ENCODE results near the gene RTTN.

The RTTN gene

DNA sequence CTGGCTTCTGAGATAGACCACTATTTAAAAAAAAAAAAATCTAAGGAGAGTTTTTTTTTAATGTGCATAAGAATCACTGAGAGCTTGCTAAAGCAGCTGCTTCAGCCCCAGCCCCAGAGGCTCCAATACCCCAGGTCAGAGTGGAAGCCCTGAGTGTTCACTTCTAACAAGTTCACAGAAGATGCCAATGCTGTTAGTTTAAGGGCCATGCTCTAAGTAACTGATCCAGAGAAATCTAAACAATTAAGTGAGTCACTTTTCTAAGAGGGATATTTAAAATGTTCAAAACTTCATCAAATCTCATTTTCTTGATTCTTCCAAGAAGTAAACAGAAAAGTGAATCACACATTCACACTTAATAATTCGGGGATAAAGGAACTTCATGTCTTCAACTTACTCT is 131.4 kb downstream of the RTTN start:
- no peak for DNase-seq (ENCODE audit: low spot score)

DNA sequence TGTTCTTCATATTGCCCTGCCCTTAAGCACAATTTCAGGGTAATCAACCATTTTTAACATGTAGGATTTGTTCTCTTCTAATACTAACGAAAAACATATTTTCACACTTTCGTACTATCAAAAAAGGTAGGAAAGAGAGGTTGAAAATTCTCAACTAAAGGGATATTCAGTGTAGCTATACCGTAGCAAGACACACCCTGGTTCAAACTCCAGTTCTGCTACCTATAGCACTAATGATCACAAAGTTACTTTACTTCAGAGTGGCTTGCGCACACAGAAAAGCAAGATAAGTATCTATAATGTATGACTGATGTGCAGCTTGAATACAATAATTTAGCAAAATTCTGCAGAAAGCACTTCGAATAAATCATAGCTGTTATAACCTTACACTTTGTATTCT is 132.1 kb downstream of the RTTN start:
- DNase-seq (ENCODE audit: low spot score) = no peak

DNA sequence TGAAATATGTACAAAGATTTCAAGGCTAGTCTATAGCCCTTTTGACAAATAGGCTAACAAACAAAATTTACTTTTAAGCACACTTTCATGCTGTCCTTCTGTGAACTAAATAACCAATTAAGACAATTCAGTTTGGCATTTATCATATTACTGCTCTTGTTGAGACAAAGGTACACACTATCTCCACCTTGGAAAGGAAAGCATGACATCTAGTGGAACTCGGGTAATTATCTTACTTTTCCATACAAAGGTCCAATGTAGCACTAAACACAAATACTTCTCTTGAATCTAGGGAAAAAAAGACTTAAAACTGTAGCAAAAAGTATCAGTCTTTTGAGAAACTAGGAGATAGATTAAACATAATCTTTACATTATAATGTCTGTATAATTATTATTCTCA is 132.8 kb downstream of the RTTN start:
- DNase-seq (ENCODE audit: low spot score) = peak; percentile 35

DNA sequence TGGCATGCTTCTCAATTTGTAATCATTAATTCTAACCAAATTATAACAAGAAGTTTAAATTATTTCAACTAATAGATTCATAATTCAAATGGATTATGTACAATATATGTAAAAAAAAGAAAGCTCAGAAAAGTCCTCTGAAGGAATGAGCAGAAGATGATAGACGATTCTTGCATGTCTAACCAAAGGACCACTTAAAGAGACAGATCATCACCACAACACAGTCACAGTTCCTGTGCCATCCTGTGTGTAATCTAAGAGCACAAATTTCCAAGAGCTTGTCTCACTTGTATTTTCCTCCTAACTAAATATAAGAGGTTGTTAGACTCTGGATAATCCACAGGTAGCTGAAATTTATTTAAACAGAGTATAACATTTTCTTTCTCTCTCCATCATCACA is 135.5 kb downstream of the RTTN start:
- DNase-seq (ENCODE audit: low spot score) = no peak

DNA sequence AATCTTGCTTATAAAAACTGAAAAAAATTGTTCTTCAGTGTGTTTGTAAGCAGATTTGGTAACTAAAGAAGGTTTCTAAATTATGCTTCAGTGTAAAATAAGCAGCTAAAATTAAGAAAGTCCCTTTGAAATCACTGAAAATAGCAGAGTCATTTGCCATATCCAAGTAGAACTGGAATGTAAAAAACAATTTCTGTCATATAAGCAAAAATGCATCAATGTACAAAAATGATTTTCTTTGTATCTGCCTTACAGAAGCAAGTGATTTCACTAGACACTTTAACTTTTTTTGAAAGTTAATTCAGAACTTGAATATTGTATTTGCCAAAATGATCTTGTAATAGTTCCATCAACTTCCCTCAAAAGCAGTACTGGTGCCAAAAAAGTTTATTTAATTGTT is 136.1 kb downstream of the RTTN start:
- DNase-seq (ENCODE audit: low spot score) = no peak

DNA sequence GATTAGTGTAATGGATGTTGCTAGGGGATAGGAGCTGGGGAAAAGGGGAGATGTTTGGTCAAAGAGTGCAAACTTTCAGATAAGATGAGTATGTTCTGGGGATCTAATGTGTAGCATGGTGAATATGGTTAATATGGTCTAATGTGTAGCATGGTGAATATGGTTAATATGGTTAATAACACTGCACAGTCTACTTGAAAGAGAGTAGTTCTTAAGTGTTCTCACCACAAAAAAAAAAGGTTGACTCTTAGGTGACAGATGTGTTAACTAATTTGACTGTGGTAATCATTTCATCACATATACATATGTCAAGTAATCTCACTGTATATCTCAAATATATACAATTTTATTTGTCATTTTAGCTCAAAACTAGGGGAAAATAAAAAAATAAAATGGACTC is 136.5 kb downstream of the RTTN start:
- no peak for DNase-seq (ENCODE audit: low spot score)

DNA sequence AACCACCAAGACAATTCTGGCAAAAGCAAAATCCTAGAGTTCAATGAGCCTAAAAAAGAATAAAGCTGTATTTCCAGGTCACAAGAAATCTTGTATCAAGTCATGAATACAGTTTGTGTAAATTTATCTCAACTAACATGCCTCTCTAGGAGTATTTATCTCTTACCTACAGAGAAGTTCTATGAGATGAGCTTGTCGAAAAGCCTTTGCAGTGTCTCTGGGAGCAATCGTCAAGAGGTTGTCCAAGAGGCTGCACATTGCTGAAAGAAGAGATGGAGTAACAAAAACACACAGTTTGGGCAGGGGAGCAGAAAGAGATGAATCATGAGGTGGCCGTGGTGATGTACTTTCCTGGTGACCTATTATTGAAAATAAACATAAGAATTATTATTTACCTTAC is 145.8 kb downstream of the RTTN start:
- no peak for DNase-seq (ENCODE audit: low spot score)

DNA sequence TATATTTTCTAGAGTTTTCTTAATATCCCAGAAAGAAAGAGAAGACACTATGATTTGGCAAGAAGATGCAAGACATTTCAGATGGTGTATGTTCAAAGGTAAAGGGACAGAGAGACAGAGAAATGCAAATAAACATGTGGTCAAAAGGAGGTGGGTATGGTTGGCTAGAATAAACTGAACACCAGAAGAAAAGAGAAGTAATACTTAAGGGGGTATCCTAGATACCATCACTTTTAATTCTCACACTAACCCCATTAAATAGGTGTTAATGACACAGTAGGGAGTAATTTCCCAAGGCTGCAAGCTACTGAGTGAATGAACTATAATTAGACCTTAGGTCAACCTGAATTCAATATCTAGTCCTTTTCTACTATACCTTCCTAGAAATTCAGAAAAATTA is 146.6 kb downstream of the RTTN start:
- no peak for DNase-seq (ENCODE audit: low spot score)

DNA sequence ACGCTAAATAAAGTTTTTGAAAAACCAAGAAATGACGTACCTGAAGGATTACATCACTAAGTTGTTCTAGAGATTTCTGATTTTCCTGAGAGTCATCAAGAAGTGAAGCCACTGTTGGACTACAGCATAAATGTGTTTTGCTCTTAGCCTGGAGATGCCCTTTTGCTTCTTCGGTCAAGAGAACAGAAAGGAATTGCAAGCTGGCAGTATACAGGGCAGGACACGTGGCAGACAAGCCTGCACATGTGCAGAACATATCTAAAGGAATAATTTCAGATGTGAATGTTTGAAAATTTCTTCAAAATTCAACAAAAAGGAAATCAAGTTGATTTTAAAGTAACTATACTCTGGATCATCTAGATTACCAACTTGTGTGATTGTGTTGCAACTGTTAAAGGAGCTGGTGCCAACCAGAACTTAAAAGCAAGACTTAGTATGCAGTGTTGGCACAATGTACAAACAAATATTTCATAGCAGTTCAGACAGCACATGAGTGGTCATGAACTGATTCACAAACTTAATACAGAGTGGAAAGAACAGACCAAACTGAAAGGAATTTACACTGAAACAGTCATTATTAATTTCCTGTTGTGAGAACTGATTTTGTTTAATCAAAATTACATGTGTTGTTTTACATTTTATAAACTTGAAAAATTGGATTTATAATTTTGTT is 157.4 kb downstream of the RTTN start:
- DNase-seq (ENCODE audit: low spot score) = no peak

DNA sequence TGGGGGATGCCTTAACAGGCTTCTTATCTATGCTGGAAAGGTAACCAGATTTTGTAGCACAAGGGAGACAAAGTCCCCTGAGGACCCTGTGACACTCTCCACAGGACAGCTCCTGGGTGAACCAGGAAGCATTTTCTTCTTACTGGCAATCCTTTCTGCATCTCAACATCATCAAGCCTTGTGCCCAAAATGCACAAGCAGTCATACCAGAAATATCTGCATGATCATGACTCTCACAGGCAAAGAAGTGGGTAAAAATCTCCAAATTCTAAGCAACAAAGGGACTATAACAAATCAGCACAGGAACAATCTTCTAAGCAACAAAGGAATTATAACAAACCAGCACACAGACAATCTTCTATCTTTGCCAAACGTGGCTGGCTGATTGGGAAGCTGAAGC is 158.7 kb downstream of the RTTN start:
- no peak for DNase-seq (ENCODE audit: low spot score)

DNA sequence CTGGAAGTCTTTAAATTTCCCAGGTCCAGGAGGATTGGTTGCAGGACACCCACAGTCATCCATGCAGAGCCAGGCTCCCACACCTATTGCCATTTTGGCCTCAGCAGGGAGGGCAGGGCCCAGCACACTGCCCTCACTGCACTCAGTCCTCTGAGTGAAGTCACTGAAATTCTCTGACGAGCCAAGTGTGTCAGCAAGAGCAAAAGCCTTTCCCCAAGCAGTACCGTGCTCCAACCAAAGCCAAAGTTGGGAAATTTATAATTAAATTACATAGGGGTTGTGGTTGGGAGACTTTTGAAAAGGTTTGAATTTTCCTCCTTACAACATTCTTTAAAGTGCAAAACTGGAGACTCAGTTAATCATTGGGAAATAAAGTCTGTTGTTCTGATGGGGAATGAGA is 159.3 kb downstream of the RTTN start:
- no peak for DNase-seq (ENCODE audit: low spot score)

DNA sequence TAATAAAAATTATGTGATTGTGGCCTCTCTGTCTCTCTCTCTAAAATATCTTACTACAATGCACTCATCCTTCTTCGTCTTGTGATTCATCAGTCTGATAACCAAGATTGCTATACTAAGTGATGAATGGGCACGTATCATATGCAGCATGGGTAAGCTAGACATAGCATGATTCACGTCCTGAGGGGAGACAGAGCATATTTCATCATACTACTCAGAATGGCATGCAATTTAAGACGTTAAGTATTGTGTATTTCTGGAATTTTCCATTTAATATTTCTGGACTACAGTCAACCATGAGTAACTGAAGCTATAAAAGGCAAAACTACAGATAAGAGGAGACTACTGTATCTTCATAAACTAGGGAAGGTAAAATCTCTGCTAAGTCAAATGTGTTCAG is 160.9 kb downstream of the RTTN start:
- DNase-seq (ENCODE audit: low spot score) = no peak

DNA sequence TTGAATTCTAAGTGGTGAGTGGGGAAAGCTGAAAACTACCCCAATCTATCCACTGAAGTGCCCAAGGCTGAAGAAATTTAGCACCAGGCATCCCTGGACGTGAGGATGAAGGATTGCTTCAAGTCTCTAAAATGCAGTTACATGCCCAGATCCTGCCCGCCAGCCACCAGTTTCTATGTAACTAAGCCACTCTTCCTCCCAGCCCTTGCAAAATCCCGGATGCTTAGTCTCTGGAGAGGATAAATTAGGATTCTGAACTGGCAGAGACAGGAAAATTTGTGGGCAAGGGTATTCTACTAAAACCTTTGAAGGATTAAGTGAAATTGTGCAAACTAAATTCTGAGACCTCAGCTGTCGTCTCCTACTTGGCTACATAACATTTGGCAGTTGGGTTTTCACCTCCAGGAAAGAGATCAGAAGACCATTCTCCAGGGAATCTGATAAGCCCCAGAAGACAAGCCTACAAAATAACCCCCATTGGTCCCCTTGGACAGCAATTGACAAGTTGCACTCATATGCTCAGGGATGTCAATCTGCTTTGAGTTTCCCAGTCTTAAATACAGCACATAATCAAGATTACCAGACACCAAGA is 163.9 kb downstream of the RTTN start:
- DNase-seq (ENCODE audit: low spot score) = no peak

DNA sequence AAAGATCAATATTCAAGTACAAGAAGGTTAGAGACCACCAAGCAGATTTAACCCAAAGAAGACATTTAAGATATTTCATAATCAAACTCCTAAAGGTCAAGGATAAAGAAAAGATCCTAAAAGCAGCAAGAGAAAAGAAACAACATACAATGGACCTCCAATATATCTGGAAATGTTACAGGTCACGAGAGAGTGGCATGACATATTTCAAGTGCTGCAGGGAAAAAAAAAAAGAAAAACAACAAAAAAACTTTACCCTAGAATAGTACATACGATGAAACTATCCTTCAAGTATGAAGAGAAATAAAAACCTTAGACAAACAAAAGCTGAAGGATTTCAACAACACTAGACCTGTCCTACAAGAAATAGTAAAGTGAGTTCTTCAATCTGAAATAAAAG is 166.3 kb downstream of the RTTN start:
- no peak for DNase-seq (ENCODE audit: low spot score)

DNA sequence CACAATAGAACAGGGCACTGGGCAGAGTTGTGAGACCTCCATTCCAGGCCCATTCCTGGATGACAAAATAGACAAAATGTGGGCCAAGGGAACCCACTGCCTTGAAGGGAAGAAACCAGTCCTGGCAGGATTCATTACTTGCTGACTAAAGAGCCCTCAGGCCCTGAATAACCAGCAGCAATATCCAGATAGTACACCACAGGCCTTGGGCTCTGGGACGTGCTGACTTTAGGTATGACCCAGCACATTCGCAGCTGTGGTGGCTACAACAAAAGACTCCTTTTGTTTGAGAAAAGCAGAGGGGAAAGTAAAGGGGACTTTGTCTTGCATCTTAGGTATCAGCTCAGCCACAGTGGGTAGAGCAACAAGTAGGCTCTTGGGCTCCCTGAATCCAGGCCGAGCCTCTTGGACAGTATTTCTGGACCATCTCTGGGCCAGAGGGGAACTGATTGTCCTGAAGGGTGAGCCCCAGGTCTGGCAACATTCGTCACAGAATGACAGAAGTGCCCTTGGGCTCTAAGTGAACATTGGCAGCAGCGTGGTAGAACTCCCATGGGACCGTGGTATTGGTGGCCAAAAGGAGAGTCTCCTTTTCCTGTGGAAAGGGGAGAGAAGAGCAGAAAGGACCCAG is 167.9 kb downstream of the RTTN start:
- DNase-seq (ENCODE audit: low spot score) = no peak

DNA sequence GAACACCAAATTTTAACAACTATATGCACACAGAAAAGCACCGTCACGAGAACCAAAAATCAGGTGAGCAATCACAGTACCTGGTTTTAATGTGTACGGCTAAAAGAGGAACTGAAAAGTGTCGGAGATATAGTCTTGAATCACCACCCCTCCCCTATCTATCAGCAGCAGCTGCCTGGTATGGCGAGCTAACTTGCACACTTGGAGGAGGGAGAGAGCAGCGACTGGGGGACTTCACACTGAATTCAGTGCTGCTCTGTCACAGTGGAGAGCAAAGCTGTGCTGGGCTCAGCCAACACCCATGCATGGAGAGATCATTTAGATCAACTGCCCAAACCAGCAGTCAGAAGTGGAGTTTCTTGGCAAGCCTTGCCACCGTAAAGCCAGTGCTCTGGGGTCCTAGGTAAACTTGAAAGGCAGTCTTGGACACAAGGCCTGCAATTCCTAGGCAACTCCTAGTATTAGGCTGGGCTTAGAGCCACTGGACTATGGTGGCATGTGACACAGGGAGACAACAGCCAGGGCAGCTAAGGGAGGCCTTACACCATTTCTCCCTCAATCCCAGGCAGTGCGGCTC is 168.6 kb downstream of the RTTN start:
- peak; percentile 56 for DNase-seq (ENCODE audit: low spot score)

DNA sequence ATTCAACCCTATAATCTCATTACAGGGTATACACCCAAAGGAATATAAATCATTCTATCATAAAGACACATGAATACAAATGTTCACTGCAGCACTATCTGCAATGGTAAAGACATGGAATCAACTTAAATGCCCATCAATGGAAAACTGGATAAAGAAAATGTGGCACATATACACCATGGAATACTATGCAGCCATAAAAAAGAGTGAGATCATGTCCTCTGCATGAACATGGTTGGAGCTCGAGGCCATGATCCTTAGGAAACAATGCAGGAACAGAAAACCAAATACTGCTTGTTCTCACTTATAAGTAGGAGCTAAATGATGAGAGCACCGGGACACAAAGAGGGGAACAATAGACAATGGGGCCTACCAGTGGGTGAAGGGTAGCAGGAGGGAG is 169.3 kb downstream of the RTTN start:
- DNase-seq (ENCODE audit: low spot score) = no peak

DNA sequence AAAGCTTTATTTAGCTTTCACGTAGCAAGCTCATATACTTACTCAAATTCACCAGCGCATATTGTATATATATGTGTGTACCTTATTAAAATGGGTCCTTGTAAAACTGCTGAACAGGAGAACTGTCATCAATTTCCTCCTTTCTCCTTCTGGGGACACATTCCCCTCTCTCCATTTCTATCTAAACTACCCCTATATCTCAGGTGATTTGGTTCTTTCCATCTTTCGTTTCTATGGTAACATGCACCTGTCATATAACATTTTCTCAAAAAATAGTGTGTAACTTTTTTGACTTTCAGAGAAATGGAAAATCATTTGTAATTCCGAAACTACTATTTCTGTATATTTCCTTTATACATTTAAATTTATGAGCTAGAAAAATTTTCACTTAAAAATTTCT is 174.3 kb downstream of the RTTN start:
- DNase-seq (ENCODE audit: low spot score) = no peak

DNA sequence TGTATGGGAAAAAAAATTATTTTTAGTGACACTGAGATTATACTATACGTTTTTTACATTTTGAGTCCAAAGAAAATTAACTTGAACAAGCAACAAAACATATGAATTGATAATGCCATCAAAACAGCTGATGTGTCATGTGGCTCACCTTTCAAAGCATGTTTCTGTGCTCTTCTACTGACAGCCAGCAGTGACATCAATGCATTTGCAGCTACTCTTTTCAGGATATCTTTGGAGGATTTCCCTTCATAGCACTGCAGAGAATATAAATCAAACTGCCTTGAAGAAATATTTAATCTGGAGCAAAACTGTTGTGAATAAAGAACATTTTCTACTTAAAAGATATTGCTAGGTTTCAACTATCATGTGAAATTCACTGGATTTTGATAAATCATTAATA is 174.8 kb downstream of the RTTN start:
- no peak for DNase-seq (ENCODE audit: low spot score)

DNA sequence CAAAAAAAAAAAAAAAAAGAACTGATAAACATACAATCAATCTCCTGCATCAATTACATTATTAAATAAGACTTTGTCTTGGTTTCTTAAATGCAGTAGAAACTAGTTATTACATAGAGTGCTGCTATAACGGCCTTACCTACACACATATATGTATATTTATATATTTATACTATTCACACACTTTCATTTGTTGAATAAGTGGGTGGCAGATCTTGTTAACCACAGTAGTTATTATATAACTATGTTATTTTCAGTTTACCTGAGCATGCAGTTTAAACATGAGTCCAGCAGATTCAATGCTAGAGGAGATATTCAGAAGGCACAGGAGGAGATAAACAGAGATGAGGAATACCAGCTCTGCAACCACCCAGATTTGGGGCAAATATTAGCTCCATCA is 176.3 kb downstream of the RTTN start:
- no peak for DNase-seq (ENCODE audit: low spot score)

DNA sequence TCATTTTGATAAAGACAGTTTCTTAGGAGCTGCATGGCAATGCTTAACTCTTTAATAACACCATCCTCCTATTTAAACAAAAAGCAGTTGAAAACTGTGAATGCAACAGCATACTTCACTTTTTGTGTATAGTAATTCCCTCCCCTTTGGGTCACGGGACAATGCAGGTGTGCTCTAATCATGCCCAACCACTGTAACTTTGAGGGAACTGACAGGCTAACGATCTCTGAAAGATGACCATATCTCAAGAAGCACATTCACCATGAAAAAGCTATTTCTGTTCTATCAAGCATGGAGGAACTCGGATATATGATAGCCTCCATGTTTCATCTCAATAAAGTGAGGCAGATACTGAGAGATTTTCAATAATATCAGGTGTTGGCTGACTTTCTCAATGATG is 176.8 kb downstream of the RTTN start:
- DNase-seq (ENCODE audit: low spot score) = no peak

DNA sequence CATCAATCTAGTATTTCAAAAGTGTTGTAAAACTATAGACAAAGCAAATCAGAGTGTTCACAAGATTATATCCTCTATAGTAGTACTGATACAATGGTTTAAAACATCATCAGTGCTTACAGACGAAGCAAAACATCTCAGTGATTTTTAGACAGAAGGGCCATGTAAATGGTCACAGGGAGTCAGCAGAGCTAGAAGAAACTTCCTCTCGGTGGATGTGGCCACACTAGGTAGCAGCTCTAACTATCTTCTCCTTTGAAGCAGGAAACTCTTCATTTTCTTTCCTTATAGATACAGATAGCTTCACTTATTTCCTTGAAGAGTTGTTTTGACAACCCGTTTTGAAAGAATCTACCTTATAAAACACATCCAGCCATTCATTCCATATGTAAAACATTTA is 177.4 kb downstream of the RTTN start:
- DNase-seq (ENCODE audit: low spot score) = no peak

DNA sequence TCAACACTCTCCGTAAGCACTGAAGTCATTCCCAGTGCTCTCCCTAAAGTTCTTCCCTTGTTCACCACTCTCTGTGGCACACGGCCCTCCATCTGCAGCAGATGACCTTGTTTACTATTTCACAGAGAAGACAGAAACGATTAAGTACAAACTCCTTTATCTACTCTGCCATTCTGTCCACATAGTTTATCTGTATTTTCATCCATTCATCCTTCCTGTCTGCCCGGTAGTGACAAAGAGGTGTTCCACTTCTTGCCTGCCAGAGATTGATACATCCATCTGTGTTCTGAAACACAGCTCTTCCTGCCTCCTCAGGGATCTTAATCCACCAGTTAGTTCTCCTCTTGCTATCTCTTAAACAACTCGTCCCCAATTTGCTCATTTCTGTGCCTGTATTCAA is 179.9 kb downstream of the RTTN start:
- no peak for DNase-seq (ENCODE audit: low spot score)

DNA sequence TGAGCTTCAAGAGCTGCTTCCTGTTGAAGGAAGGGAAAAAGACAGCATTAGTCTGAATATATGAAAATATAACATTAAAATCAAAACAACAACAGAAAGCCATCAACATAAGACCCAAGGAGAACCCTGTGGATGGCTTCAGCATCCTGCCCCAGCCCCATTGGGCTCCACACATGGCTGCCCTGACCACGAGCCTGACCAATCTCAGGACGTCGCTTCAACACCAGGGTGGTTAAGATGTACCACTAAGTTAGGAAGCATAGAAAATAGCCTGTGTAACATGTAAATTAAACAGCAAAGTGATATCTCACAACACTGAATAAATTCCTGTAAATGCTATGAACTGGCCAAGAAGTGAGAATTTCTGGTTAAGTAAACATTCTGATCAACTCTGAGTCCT is 180.7 kb downstream of the RTTN start:
- DNase-seq (ENCODE audit: low spot score) = no peak
